HepG2 (cell line): ENCODE measurements around the gene IL27RA. TPM values are rescaled to one million over a fixed set of nuclear protein-coding genes. Genes with fewer than 3 reads are reported as not detected.

Experiments used
- ARNT2 ChIP-seq: sonication (generic); formaldehyde crosslinking; IDR thresholded peaks from 2 replicates; pipeline ENCODE4 v1.8.0; 2022; ENCODE audit warnings: mild to moderate bottlenecking, low read depth, missing genetic modification reagents, moderate library complexity
- ELF3 ChIP-seq: IDR thresholded peaks from 2 replicates; pipeline ENCODE4 v1.6.1; 2016; ENCODE audit warnings: missing genetic modification reagents, missing compliant biosample characterization
- ERF ChIP-seq: IDR thresholded peaks from 2 replicates; pipeline ENCODE4 v1.6.1; 2018; ENCODE audit warnings: missing biosample characterization, missing genetic modification reagents
- MED1 ChIP-seq: sonication (generic); formaldehyde crosslinking; IDR thresholded peaks from 2 replicates; pipeline ENCODE4 v1.4.0; 2020; ENCODE audit warnings: missing genetic modification reagents
- RAD51 ChIP-seq: fragments of 450-650 bp; IDR thresholded peaks from 2 replicates; pipeline ENCODE4 v1.6.1; 2016; ENCODE audit warnings: borderline replicate concordance
- TRAFD1 ChIP-seq: sonication (generic); formaldehyde crosslinking; IDR thresholded peaks from 2 replicates; pipeline ENCODE4 v1.5.1; 2020; ENCODE audit warnings: missing genetic modification reagents, mild to moderate bottlenecking, borderline replicate concordance
- ZNF281 ChIP-seq: sonication (generic); formaldehyde crosslinking; IDR thresholded peaks from 2 replicates; pipeline ENCODE4 v1.4.0; 2020; ENCODE audit warnings: missing genetic modification reagents, borderline replicate concordance
- ZNF614 ChIP-seq: IDR thresholded peaks from 2 replicates; pipeline ENCODE4 v1.6.1; 2018; ENCODE audit warnings: missing biosample characterization, missing genetic modification reagents, inconsistent platforms, borderline replicate concordance
- ZNF720 ChIP-seq: sonication (generic); formaldehyde crosslinking; IDR thresholded peaks from 2 replicates; pipeline ENCODE4 v1.4.0; 2020; ENCODE audit warnings: missing genetic modification reagents
- ZNF790 ChIP-seq: sonication (generic); formaldehyde crosslinking; IDR thresholded peaks from 2 replicates; pipeline ENCODE4 v1.8.0; 2022; ENCODE audit warnings: missing genetic modification reagents, mild to moderate bottlenecking, borderline replicate concordance
- ZNF878 ChIP-seq: sonication (generic); formaldehyde crosslinking; IDR thresholded peaks from 2 replicates; pipeline ENCODE4 v1.8.1; 2023; ENCODE audit warnings: mild to moderate bottlenecking, missing genetic modification reagents, moderate library complexity
- polyA plus RNA-seq, 8 experiments: library from polyadenylated mRNA; depleted of rRNA in 3 of 8; stranded (reverse) in 7 of 8; unstranded in 1 of 8; fragments of >200 nt; fragmentation: Illumina TruSeq in 4 of 8; extraction: Trizol in 4 of 8; gene quantifications; 2 replicates each; pipeline versions ENCODE4 v1.2.1 to v1.2.3, GENCODE V29; 2011 to 2016; ENCODE audit warnings: low read depth in 4 of 8, missing spikeins in 1 of 8, mixed read lengths in 1 of 8; ENCODE audit not compliant: insufficient read depth in 1 of 8
- total RNA-seq, 5 experiments: library from RNA; depleted of rRNA; stranded (reverse); fragments of >200 nt; fragmentation: Illumina TruSeq; extraction: Trizol; gene quantifications; 2 replicates each; pipeline ENCODE4 v1.2.3, GENCODE V29; 2016; ENCODE audit warnings: low read depth in 1 of 5
- TF ChIP-seq, protein P1 (sequence below), 2 experiments: fragments of 450-650 bp in 1 of 2; sonication (generic) in 1 of 2; formaldehyde crosslinking in 1 of 2; IDR thresholded peaks; 2 replicates each; pipeline versions ENCODE4 v1.6.1 to v1.8.0; 2016 to 2022; ENCODE audit warnings: antibody characterized with exemption in 1 of 2, mild to moderate bottlenecking in 1 of 2, missing genetic modification reagents in 1 of 2

The IL27RA gene
- total and polyA plus RNA-seq, 2 of the 13 experiments (the other 11 are each of a cell fraction or from before 2014, with no cell fraction given) = 3.5 to 8.1 TPM

GRCh38 chr19:14006085-14006765 lies 25.3 kb upstream of the IL27RA start, which contains the start of gene RFX1 (continued):
- TF ChIP-seq ZNF878 (CRISPR knock-in tag) (no peak), ARNT2 (CRISPR knock-in tag) (no peak), MED1 (CRISPR knock-in tag) (no peak), ZNF614 (CRISPR knock-in tag) (no peak), ERF (CRISPR knock-in tag) (no peak; the same call in 1 of the 2 replicates), ZNF281 (no peak), RAD51 (no peak), TRAFD1 (CRISPR knock-in tag) (no peak), ZNF790 (CRISPR knock-in tag) (no peak), ZNF720 (CRISPR knock-in tag) (no peak), ELF3 (CRISPR knock-in tag) (no peak)
- TF ChIP-seq, protein P1, sequence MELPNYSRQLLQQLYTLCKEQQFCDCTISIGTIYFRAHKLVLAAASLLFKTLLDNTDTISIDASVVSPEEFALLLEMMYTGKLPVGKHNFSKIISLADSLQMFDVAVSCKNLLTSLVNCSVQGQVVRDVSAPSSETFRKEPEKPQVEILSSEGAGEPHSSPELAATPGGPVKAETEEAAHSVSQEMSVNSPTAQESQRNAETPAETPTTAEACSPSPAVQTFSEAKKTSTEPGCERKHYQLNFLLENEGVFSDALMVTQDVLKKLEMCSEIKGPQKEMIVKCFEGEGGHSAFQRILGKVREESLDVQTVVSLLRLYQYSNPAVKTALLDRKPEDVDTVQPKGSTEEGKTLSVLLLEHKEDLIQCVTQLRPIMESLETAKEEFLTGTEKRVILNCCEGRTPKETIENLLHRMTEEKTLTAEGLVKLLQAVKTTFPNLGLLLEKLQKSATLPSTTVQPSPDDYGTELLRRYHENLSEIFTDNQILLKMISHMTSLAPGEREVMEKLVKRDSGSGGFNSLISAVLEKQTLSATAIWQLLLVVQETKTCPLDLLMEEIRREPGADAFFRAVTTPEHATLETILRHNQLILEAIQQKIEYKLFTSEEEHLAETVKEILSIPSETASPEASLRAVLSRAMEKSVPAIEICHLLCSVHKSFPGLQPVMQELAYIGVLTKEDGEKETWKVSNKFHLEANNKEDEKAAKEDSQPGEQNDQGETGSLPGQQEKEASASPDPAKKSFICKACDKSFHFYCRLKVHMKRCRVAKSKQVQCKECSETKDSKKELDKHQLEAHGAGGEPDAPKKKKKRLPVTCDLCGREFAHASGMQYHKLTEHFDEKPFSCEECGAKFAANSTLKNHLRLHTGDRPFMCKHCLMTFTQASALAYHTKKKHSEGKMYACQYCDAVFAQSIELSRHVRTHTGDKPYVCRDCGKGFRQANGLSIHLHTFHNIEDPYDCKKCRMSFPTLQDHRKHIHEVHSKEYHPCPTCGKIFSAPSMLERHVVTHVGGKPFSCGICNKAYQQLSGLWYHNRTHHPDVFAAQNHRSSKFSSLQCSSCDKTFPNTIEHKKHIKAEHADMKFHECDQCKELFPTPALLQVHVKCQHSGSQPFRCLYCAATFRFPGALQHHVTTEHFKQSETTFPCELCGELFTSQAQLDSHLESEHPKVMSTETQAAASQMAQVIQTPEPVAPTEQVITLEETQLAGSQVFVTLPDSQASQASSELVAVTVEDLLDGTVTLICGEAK (IDR thresholded peaks at IDR 0.05) = no peak
- TF ChIP-seq, protein P1 (CRISPR knock-in tag; IDR thresholded peaks at IDR 0.05) = no peak
